Activated T-cell treated with anti-CD3 and anti-CD28 coated beads, Interleukin-2, amount 50 U/mL, for 72 hours (primary cell): ENCODE measurements around the gene ARMC9. TPM values are rescaled to one million over a fixed set of nuclear protein-coding genes. Genes with fewer than 3 reads are reported as not detected.
"Not testable (repeated sequence)": the region's sequence is repeated elsewhere in the genome, so short reads cannot be mapped to it uniquely, and the experiment has no call there.

ENCODE experiments used
- ATAC-seq, 2 donors: fragments of 150-1000 bp; cut with Tn5 transposase; replicated peaks in 1 of 2; 2 replicates each; pipeline ENCODE4 v1.10.0; 2021; ENCODE audit warnings: moderate library complexity in 2 of 2, mild to moderate bottlenecking in 1 of 2
- DNase-seq, 2 donors: peaks; one replicate each; pipeline ENCODE4 v3.0.0; 2021 to 2022; ENCODE audit warnings: mixed read lengths in 1 of 2
- H3K27ac Mint-ChIP-seq: one replicate; pipeline ENCODE4 v1.8.0; 2022; ENCODE audit warnings: mild to moderate bottlenecking, moderate library complexity, mixed read lengths
- H3K27me3 Mint-ChIP-seq: one replicate; pipeline ENCODE4 v1.8.0; 2022; ENCODE audit warnings: low read depth, mixed read lengths
- H3K36me3 Mint-ChIP-seq, 2 donors: one replicate each; pipeline ENCODE4 v1.8.0; 2022; ENCODE audit warnings: mixed read lengths in 2 of 2, mild to moderate bottlenecking in 1 of 2; ENCODE audit not compliant: insufficient read depth in 2 of 2
- H3K4me1 Mint-ChIP-seq: one replicate; pipeline ENCODE4 v1.8.0; 2022; ENCODE audit warnings: low read depth, mixed read lengths
- H3K4me3 Mint-ChIP-seq, 2 donors: one replicate each; pipeline ENCODE4 v1.8.0; 2022; ENCODE audit warnings: mild to moderate bottlenecking in 2 of 2, mixed read lengths in 2 of 2, moderate library complexity in 2 of 2
- H3K9me3 Mint-ChIP-seq, 2 donors: one replicate each; pipeline ENCODE4 v1.8.0; 2022; ENCODE audit warnings: mixed read lengths in 2 of 2
- total RNA-seq, 2 donors: library from RNA; stranded (reverse); gene quantifications; one replicate each; pipeline ENCODE4 v1.2.3, GENCODE V29; 2022

ARMC9 gene
- total RNA-seq, 2 donors from 2014 or later: 1.4 to 2.1 TPM

- Mint-ChIP-seq H3K4me3 (no peak overlapping the region), H3K4me1 (no peaks in the 10 kb centered on the region), H3K27ac (no peak overlapping the region), H3K9me3 (no peaks in the 10 kb centered on the region), H3K27me3 (no peaks in the 10 kb centered on the region), H3K36me3 (no peaks in the 10 kb centered on the region)
- no peak for ATAC-seq
- no peak for DNase-seq
Measured at GRCh38 chr2:231294116-231294515, 95.7 kb downstream of the ARMC9 start.

DNA sequence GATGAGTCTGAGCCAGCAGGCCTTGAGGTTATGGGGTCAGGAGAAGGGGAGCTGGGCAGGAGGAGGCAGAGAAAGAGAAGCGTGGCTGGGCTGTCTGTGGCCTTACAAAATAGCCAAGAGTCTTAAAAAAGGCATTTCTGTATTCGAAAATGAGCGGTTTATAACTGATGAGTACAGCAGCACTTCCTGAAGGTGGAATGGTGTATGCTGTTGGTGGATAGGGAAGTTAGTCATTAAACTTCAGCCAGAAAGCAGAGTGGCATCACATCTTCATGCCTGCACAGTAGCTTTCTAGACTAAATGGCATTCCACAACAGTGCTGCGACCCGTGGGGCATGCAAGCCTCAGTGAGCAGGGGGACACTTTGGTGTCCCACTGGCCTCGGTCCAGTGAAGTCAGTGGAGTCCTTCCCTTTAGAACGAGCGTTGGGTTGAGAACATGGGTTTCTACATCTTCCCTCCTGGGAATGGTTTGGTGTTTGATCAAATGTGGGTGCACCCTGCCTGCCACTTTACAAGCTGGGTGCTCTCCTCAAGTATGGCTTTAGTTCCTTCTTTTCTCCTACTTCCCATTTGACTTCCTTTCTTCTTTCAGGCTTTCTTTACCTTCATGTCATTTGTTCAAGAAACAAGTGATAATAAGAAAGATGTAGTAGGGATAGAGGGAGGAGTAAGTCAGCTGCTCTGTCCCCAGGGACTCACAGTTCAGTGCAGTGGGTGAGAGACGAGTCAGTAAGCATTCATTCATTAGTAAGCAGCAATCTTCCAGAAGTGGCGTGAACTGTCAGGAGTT is 96.3 kb downstream of the ARMC9 start:
- Mint-ChIP-seq H3K4me1 (no peaks in the 10 kb centered on the region), H3K4me3 (no peak overlapping the region), H3K27ac (no peak overlapping the region), H3K36me3 (no peaks in the 10 kb centered on the region), H3K9me3 (no peaks in the 10 kb centered on the region), H3K27me3 (no peaks in the 10 kb centered on the region)
- DNase-seq: no peak
- no peak for ATAC-seq

- Mint-ChIP-seq H3K36me3 (no peaks in the 10 kb centered on the region), H3K9me3 (no peaks in the 10 kb centered on the region), H3K27me3 (no peaks in the 10 kb centered on the region), H3K4me3 (no peak overlapping the region), H3K27ac (no peak overlapping the region), H3K4me1 (no peaks in the 10 kb centered on the region)
- no peak for DNase-seq
- no peak for ATAC-seq
Measured at GRCh38 chr2:231295363-231295655, 96.9 kb downstream of the ARMC9 start.

DNA sequence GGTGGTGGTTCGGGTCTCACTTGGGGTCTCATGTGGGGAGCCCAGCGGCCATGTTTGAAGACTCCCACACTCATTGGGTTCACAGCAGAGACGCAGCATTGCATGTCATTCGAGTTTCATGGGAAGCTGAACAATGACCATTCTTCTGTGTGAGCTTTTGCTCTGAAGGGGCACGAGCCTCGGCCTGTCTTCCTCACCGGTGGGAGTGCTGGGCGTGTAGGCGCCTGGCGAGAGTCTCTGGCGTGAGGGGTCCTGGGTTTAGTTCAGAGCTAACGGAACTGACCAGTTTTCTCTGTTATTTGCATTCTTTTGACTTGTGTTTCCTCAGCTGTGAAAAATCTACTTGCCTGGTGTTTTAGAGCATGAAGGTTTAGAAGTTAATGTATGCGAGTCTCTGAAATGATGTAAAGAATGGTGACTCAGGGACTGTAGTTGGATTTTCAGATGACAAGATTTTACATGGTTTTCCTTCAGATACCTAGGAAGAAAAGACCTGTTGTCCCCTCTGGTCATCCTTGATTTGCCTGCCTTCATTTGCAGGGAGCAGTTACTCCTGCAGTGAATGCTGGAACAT is 98.1 kb downstream of the ARMC9 start:
- Mint-ChIP-seq H3K9me3 (no peaks in the 10 kb centered on the region), H3K27ac (no peak overlapping the region), H3K27me3 (no peaks in the 10 kb centered on the region), H3K4me3 (no peak overlapping the region), H3K36me3 (no peaks in the 10 kb centered on the region), H3K4me1 (no peaks in the 10 kb centered on the region)
- ATAC-seq (no peak), DNase-seq (no peak)

GRCh38 chr2:231297108-231297908 is 98.9 kb downstream of the ARMC9 start:
- no peak overlapping the region for H3K27ac Mint-ChIP-seq
- no peak overlapping the region for H3K4me3 Mint-ChIP-seq
- no peaks in the 10 kb centered on the region for H3K36me3 Mint-ChIP-seq
- ATAC-seq (peak in 1 of 2 donors; percentile 51), DNase-seq (peak; percentile 25 to 30)
- H3K4me1 Mint-ChIP-seq: no peaks in the 10 kb centered on the region
- H3K9me3 Mint-ChIP-seq: no peaks in the 10 kb centered on the region
- H3K27me3 Mint-ChIP-seq: no peaks in the 10 kb centered on the region

- H3K36me3 Mint-ChIP-seq: no peaks in the 10 kb centered on the region
- H3K27me3 Mint-ChIP-seq: no peaks in the 10 kb centered on the region
- no peak for DNase-seq
- H3K4me3 Mint-ChIP-seq: no peak overlapping the region
- no peaks in the 10 kb centered on the region for H3K9me3 Mint-ChIP-seq
- H3K4me1 Mint-ChIP-seq: no peaks in the 10 kb centered on the region
- no peak overlapping the region for H3K27ac Mint-ChIP-seq
- no peak for ATAC-seq
Measured at GRCh38 chr2:231298091-231298490, 99.7 kb downstream of the ARMC9 start.

DNA sequence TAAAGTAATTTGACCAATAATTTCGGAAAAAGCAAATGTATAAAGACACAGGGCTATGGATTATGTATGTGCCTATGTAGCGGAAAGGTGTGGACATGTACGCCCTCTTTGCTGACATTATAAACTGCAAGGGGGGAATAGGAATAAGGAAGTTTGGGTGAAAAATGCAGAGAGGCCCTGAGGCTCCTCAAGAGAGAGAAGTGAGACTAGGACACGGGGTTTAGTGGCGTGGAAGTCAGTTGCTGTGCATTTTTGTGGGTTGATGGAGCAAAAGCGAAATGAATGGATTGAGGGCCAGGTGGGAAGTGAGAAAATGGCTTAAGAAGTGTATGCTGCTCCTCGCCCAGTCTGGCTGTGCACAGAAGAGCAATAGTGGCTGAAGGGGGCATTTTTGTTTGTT is 100.8 kb downstream of the ARMC9 start:
- Mint-ChIP-seq H3K4me1 (no peaks in the 10 kb centered on the region), H3K9me3 (no peaks in the 10 kb centered on the region), H3K36me3 (no peaks in the 10 kb centered on the region), H3K27ac (no peak overlapping the region), H3K27me3 (no peaks in the 10 kb centered on the region), H3K4me3 (no peak overlapping the region)
- no peak for DNase-seq
- ATAC-seq: no peak

DNA sequence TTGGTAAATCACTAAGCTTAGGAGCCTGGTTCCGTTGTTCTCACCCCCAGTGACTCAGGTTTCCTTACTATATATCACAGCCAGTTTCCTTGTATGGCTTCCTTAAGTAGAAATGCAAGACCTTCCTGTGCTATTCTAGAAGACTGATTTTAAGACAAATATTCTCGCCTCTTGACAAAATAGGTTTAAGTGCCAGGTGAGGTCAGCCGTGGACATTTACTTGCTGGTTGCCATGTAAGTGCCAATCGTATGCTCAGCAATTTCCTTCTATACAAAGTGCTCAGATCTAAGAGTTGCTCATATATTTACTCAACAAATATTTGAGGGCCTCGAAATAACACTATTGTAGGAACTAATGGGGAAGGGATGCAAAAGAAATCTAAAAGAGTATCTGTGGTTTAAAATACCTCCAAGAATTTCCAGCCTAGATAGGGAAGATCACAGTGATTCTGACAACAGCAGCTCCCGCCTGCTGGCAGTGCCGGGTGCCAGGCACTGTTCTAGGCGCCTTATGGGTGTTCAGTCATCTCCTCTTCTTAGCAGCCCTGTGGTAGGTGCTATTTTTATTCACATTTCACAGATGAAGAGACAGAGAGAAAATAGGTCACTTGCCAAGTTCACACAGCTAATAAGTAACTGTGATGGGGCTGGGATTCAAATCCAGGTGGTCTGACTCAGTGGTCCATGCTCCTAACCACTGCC is 101.7 kb downstream of the ARMC9 start:
- H3K27ac Mint-ChIP-seq: no peak overlapping the region
- no peaks in the 10 kb centered on the region for H3K4me1 Mint-ChIP-seq
- DNase-seq: no peak
- no peaks in the 10 kb centered on the region for H3K36me3 Mint-ChIP-seq
- H3K27me3 Mint-ChIP-seq: no peaks in the 10 kb centered on the region
- no peaks in the 10 kb centered on the region for H3K9me3 Mint-ChIP-seq
- no peak overlapping the region for H3K4me3 Mint-ChIP-seq
- no peak for ATAC-seq

GRCh38 chr2:231300722-231301076 is 102.3 kb downstream of the ARMC9 start:
- Mint-ChIP-seq H3K4me1 (no peaks in the 10 kb centered on the region), H3K9me3 (no peaks in the 10 kb centered on the region), H3K27me3 (no peaks in the 10 kb centered on the region), H3K27ac (no peak overlapping the region), H3K4me3 (no peak overlapping the region), H3K36me3 (no peaks in the 10 kb centered on the region)
- no peak for ATAC-seq
- no peak for DNase-seq

DNA sequence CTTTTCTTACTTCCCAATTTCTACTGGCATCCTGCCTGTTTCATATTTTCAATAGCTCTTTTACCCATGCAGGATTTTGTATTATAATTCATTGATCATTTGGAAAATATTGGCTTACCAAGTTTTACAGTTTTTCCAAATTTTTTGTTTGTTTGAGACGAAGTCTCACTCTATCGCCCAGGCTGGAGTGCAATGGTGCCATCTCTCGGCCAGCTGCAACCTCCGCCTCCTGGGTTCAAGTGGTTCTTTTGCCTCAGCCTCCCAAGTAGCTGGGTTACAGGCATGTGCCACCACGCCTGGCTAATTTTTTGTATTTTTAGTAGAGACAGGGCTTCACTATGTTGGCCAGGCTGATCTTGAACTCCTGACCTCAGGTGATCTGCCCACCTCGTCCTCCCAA is 105.8 kb downstream of the ARMC9 start:
- not testable (repeated sequence) for H3K27ac Mint-ChIP-seq, H3K36me3 Mint-ChIP-seq, DNase-seq, H3K4me3 Mint-ChIP-seq, H3K27me3 Mint-ChIP-seq, H3K4me1 Mint-ChIP-seq, ATAC-seq, H3K9me3 Mint-ChIP-seq

- Mint-ChIP-seq H3K9me3 (no peaks in the 10 kb centered on the region), H3K27ac (no peak overlapping the region), H3K4me1 (no peaks in the 10 kb centered on the region), H3K36me3 (no peaks in the 10 kb centered on the region), H3K27me3 (no peaks in the 10 kb centered on the region), H3K4me3 (no peak overlapping the region)
- no peak for DNase-seq
- no peak for ATAC-seq
Measured at GRCh38 chr2:231305221-231305620, 106.8 kb downstream of the ARMC9 start.

GRCh38 chr2:231306791-231307393 is 108.5 kb downstream of the ARMC9 start:
- no peaks in the 10 kb centered on the region for H3K36me3 Mint-ChIP-seq
- H3K4me1 Mint-ChIP-seq: no peaks in the 10 kb centered on the region
- H3K27me3 Mint-ChIP-seq: no peaks in the 10 kb centered on the region
- DNase-seq: no peak
- H3K9me3 Mint-ChIP-seq: no peaks in the 10 kb centered on the region
- no peak overlapping the region for H3K4me3 Mint-ChIP-seq
- no peak overlapping the region for H3K27ac Mint-ChIP-seq
- no peak for ATAC-seq

- ATAC-seq: no peak
- Mint-ChIP-seq H3K27me3 (no peaks in the 10 kb centered on the region), H3K36me3 (no peaks in the 10 kb centered on the region), H3K4me1 (no peaks in the 10 kb centered on the region), H3K9me3 (no peaks in the 10 kb centered on the region), H3K27ac (no peak overlapping the region), H3K4me3 (no peak overlapping the region)
- no peak for DNase-seq
Measured at GRCh38 chr2:231308219-231308618, 109.8 kb downstream of the ARMC9 start.
